ENCODE measurements around the gene OLFM2. TPM values are rescaled to one million over a fixed set of nuclear protein-coding genes. Genes with fewer than 3 reads are reported as not detected.

Gene OLFM2
- total RNA-seq, 1 experiment from 2014 or later = not detected

- no peak for DNase-seq (ENCODE audit: low read depth)
These were observed 25.7 kb downstream of the OLFM2 start for GRCh38 chr19:9910625-9911024.

DNA sequence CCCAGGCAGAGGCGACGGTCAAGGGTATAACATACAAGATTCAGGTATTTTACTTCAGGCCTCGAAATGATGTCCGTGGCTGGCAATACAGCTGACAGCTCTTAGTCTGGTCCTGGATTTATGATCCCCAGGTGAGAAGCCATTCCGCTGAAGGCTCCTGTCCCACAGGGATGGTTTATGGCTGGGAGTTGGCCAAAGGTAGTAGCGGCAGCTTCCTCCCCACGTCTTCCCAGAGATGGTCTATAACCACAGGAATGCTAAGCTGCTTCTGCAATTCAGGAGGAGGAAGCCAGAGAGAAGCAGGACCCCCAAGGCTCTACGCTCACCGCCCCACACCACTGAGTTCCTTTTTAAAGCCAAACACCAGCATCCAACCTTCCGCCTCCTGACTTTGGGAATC, 27.1 kb downstream of the OLFM2 start:
- no peak for DNase-seq (ENCODE audit: low read depth)

- DNase-seq (ENCODE audit: low read depth) = no peak
These were observed 29.7 kb downstream of the OLFM2 start for GRCh38 chr19:9906475-9907087.

- DNase-seq (ENCODE audit: low read depth) = no peak
These were observed 33.0 kb downstream of the OLFM2 start for GRCh38 chr19:9903336-9903735.

DNA sequence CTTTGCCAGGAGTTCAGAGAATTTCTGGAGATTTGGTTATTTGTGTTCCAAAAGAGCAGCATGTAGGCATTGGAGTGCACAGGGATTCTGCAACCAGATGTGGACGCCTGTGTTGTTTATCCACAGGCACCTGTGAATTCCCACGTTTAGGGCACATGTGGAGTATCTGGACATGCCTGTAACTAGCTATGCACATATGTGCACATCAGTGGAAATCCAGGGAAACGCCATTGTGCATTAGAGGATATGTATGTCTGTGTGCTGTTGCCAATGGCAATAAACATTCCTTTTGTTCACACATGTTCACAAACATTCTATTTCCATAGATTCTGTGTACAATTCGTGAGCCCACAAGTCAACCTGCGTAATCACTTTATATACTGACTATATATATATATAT, 34.7 kb downstream of the OLFM2 start:
- no peak for DNase-seq (ENCODE audit: low read depth)

DNA sequence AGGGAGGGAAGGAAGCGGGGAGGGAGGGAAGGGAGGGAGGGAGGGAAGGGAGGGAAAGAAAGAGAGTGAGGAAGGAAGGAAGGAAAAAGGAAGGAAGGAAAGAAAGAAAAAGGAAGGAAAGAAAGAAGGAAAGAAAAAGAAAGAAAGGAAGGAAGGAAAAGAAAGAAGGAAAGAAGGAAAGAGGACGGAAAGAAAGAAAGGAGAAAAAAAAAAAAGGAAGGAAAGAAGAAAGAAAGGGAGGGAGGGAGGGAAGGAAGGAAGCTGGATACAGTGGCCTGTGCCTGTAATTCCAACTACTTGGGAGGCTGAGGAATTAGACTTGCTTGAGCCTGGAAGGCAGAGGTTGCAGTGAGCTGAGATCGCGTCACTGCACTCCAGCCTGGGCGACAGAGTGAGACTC, 35.3 kb downstream of the OLFM2 start:
- no peak for DNase-seq (ENCODE audit: low read depth)

DNA sequence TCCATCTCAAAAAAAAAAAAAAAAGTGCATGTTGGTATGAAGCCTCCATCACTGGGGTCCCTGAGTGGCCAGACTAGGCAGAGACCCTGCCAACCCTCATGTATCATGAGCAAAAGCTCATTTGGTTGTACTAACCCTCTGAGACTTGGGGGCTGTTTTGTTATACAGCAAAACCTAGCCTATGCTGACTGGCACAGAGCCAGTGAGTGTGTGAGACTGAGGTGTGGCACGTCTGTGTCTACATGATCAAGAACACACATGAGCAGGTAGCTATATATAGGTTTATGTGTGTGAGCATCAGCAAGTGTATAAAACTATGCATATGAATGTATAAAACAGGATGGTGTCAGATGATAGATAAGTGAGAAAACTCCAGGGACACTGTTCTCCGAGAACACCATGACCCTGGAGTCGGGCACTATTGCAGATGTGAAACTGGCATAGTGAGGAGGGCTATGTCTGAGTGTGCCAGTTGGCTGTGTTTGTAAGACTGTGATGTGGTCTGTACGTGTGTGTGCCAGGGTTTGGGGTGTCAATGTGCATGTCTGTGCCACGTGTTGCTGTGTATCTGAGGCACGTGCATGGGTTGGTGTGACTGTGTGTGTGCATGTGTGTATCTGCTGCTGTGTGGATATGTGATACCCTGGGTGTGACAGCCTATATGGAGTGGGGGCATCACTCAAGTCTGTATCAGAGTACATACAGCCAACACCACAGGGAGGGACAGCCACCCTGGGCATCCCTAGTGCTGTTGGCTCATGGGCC, 44.5 kb downstream of the OLFM2 start:
- no peak for DNase-seq (ENCODE audit: low read depth)

DNA sequence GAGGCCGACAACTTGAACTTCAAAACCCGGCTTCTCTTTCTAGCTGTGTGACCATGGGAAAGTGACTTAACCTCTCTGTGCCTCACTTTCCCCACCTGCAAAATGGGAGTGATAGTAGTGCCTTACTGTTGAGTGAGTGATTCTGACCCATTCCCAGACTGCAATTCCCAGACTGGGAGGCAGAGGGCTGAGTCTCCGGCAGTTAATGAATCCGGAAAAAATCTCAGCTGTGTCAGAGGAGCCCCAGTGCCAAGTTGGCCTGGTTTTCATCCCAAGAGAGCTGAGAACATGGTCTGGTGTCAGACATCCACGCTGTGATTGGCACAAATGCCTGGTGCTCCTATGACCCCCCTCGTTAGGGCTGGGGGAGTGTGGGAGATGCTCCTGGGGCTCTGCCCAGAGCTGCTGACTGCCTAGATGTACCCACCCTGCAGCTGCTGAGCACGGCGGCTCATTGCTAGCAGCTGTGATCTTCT, 51.2 kb downstream of the OLFM2 start:
- DNase-seq (ENCODE audit: low read depth) = no peak

DNA sequence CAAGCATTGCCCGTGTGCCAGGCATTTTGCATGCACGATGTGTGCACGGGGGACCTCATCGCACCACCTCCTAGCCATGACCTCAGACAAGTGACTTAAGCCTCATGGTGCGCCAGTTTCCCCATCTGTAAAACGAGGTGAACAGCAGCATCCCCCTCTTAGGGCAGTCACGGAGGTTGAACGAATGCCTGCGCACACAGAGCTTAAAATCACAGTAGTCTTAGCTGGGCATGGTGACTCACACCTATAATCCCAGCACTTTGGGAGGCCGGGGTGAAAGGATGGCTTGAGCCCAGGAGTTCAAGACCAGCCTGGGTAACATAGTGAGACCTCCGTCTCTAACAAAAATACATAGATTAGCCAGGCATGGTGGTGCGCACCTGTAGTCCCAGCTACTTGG, 52.6 kb downstream of the OLFM2 start:
- no peak for DNase-seq (ENCODE audit: low read depth)

- no peak for DNase-seq (ENCODE audit: low read depth)
These were observed 53.0 kb downstream of the OLFM2 start for GRCh38 chr19:9883231-9883758.

DNA sequence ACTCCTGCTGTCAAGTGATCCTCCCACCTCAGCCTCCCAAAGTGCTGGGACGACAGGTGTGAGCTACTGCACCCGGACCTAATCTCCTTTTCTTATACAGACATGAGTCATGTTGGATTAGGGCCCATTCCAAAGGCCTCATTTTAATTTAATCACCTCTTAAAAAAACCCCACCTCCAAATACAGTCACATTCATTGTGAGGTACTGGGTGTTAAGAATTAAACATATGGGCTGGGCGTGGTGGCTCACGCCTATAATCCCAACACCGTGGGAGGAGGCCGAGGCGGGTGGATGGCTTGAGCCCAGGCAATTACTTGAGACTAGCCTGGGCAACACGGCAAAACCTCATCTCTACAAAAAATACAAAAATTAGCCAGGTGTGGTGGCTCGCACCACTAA, 54.6 kb downstream of the OLFM2 start:
- DNase-seq (ENCODE audit: low read depth) = peak; percentile 22

- peak; percentile 21 for DNase-seq (ENCODE audit: low read depth)
These were observed 57.7 kb downstream of the OLFM2 start for GRCh38 chr19:9878511-9879196.

- peak; percentile 62 for DNase-seq (ENCODE audit: low read depth)
These were observed 58.4 kb downstream of the OLFM2 start for GRCh38 chr19:9877780-9878510.

DNA sequence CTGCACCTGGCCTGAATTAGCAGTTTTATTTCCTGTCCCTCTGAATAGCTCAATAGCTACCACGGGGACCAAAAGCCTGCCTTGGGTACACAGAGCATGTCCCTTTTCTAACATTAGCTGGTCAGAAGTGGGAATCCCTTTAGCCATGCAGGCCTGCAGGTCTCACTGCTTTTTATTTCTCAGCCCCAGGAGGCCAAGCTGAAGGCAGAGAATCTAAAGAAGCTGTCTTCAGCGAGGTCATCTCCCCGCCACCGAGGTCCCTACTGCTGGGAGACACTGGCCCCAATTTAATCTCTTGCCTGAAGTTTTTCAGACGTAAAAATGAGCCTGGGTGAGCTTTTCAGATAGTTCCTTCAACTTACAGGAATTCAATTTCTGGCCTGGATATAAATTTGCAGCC, 60.5 kb downstream of the OLFM2 start:
- DNase-seq (ENCODE audit: low read depth) = no peak

DNA sequence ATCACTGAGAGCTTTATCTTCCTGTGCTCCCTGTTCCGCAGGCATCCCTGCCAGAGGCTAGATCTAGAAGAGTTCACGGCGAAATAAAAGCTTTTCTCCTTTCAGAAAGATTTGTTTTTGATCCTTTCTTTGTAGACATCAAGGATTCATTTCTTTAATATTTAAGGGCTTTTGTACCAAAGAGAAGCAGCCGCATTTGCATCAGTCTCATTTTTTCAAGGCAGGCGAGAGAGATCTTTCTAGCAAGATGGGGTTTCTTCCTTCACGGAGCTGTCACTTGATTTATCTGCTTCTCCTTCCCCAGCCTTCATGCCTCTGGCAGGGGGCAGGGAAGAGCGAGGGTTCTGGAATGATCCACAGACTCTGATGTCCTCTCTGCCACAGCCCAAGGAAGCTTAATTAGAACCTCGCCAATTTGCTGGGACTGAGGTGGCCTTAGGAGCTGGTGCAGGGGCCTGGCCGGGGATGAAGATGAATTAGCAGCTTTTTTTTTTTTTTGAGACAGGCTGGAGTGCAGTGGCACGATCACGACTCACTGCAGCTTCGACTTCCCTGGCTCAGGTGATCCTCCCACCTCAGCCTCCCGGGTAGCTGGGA, 61.2 kb downstream of the OLFM2 start:
- no peak for DNase-seq (ENCODE audit: low read depth)

GRCh38 chr19:9872618-9873242, 63.6 kb downstream of the OLFM2 start:
- DNase-seq (ENCODE audit: low read depth) = no peak

- DNase-seq (ENCODE audit: low read depth) = no peak
These were observed 64.5 kb downstream of the OLFM2 start for GRCh38 chr19:9871626-9872338.

DNA sequence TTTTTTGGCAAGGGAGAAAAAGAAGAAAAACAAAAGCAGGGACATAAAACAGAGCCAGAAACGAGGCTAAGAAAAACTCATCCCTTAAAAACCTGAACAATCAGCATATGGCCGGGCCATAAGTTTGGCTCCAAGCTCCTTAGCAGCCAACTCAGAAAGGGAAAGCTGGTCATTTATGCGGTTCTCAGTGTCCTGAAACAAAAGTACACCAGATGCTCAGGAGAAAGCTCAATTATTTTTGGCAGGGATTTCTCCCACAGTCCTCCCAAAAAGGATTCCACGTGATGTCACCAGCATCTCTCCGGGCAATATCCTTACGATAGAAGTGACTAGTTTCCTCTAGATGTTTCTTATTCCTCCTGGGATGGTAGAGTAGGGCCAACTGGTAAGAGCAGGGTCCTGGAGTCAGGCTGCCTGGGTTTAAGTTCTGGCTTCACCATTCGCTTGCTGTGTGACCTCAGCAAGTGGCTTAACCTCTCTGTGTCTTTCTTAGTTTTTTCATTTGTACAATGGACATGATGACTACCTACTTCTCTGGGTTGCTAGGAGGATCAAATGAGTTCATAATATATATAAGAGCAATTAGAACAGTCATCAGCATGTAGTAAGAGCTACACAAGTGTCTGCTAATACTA, 67.2 kb downstream of the OLFM2 start:
- no peak for DNase-seq (ENCODE audit: low read depth)

GRCh38 chr19:9865732-9866501, 70.4 kb downstream of the OLFM2 start:
- DNase-seq (ENCODE audit: low read depth) = no peak
